Muscle of arm (tissue), 14 donors: Measurements from ENCODE around the gene CD36. TPM values are rescaled to one million over a fixed set of nuclear protein-coding genes. Genes with fewer than 3 reads are reported as not detected.

Source experiments
- DNase-seq: peaks from one replicate; pipeline ENCODE4 v3.0.0-alpha.2; 2013
- long read RNA-seq, 11 donors: transcript quantifications; one replicate each; lab custom pipeline, GENCODE V29; 2026
- polyA plus RNA-seq, 12 donors: library from polyadenylated mRNA; unstranded; fragments of 120-200 nt; gene quantifications; one replicate each; pipeline ENCODE4 v1.2.1, GENCODE V29; 2013; ENCODE audit not compliant: insufficient read length in 12 of 12

The CD36 gene
- 100 to 1,000 TPM in 11 of 12 donors, not detected in 1; 147 to 459 (median 347) TPM for polyA plus RNA-seq
- long read RNA-seq, donor 1, partial matches to known transcripts, result 5 of 12 reads
- long read RNA-seq, donor 1, other reads (novel, unspliced or antisense), result 0 of 12 reads
- long read RNA-seq, donor 2, transcript CD36-202 (14 exons, 1,942 nt), result major isoform, 56 of 191 reads
- long read RNA-seq, donor 2, transcript CD36-204 (12 exons, 1,686 nt), result minor isoform, 16 of 191 reads
- long read RNA-seq, donor 2, transcript CD36-214 (15 exons, 2,298 nt), result minor isoform, 16 of 191 reads
- long read RNA-seq, donor 2, transcript CD36-201 (14 exons, 2,094 nt), result minor isoform, 5 of 191 reads
- long read RNA-seq, donor 2, partial matches to known transcripts, result 90 of 191 reads
- long read RNA-seq, donor 2, other reads (novel, unspliced or antisense), result 7 of 191 reads
- long read RNA-seq, donor 3, transcript CD36-214 (15 exons, 2,298 nt), result major isoform, 11 of 40 reads
- long read RNA-seq, donor 3, transcript CD36-202 (14 exons, 1,942 nt), result minor isoform, 10 of 40 reads
- long read RNA-seq, donor 3, partial matches to known transcripts, result 16 of 40 reads
- long read RNA-seq, donor 3, other reads (novel, unspliced or antisense), result 0 of 40 reads
- long read RNA-seq, donor 4, transcript CD36-204 (12 exons, 1,686 nt), result minor isoform, 13 of 48 reads
- long read RNA-seq, donor 4, transcript CD36-202 (14 exons, 1,942 nt), result major isoform, 18 of 48 reads
- long read RNA-seq, donor 4, partial matches to known transcripts, result 13 of 48 reads
- long read RNA-seq, donor 4, other reads (novel, unspliced or antisense), result 0 of 48 reads
- long read RNA-seq, donor 5, transcript CD36-214 (15 exons, 2,298 nt), result minor isoform, 19 of 236 reads
- long read RNA-seq, donor 5, transcript CD36-202 (14 exons, 1,942 nt), result minor isoform, 57 of 236 reads
- long read RNA-seq, donor 5, transcript CD36-201 (14 exons, 2,094 nt), result minor isoform, 12 of 236 reads
- long read RNA-seq, donor 5, transcript CD36-204 (12 exons, 1,686 nt), result major isoform, 61 of 236 reads
- long read RNA-seq, donor 5, partial matches to known transcripts, result 87 of 236 reads
- long read RNA-seq, donor 5, other reads (novel, unspliced or antisense), result 0 of 236 reads
- long read RNA-seq, donor 6, transcript CD36-204 (12 exons, 1,686 nt), result minor isoform, 15 of 49 reads
- long read RNA-seq, donor 6, transcript CD36-202 (14 exons, 1,942 nt), result major isoform, 18 of 49 reads
- long read RNA-seq, donor 6, transcript CD36-214 (15 exons, 2,298 nt), result minor isoform, 8 of 49 reads
- long read RNA-seq, donor 6, partial matches to known transcripts, result 6 of 49 reads
- long read RNA-seq, donor 6, other reads (novel, unspliced or antisense), result 0 of 49 reads
- long read RNA-seq, donor 7, transcript CD36-204 (12 exons, 1,686 nt), result minor isoform, 12 of 72 reads
- long read RNA-seq, donor 7, transcript CD36-202 (14 exons, 1,942 nt), result major isoform, 21 of 72 reads
- long read RNA-seq, donor 7, partial matches to known transcripts, result 33 of 72 reads
- long read RNA-seq, donor 7, other reads (novel, unspliced or antisense), result 0 of 72 reads
- long read RNA-seq, donor 8, transcript CD36-201 (14 exons, 2,094 nt), result minor isoform, 6 of 192 reads
- long read RNA-seq, donor 8, transcript CD36-214 (15 exons, 2,298 nt), result minor isoform, 17 of 192 reads
- long read RNA-seq, donor 8, transcript CD36-202 (14 exons, 1,942 nt), result minor isoform, 34 of 192 reads
- long read RNA-seq, donor 8, transcript CD36-204 (12 exons, 1,686 nt), result major isoform, 60 of 192 reads
- long read RNA-seq, donor 8, partial matches to known transcripts, result 73 of 192 reads
- long read RNA-seq, donor 8, other reads (novel, unspliced or antisense), result 0 of 192 reads
- long read RNA-seq, donor 9, transcript CD36-202 (14 exons, 1,942 nt), result major isoform, 12 of 48 reads
- long read RNA-seq, donor 9, transcript CD36-204 (12 exons, 1,686 nt), result minor isoform, 11 of 48 reads
- long read RNA-seq, donor 9, transcript CD36-214 (15 exons, 2,298 nt), result minor isoform, 7 of 48 reads
- long read RNA-seq, donor 9, partial matches to known transcripts, result 16 of 48 reads
- long read RNA-seq, donor 9, other reads (novel, unspliced or antisense), result 0 of 48 reads
- long read RNA-seq, donor 10, transcript CD36-202 (14 exons, 1,942 nt), result minor isoform, 37 of 191 reads
- long read RNA-seq, donor 10, transcript CD36-214 (15 exons, 2,298 nt), result minor isoform, 15 of 191 reads
- long read RNA-seq, donor 10, transcript CD36-204 (12 exons, 1,686 nt), result major isoform, 52 of 191 reads
- long read RNA-seq, donor 10, partial matches to known transcripts, result 81 of 191 reads
- long read RNA-seq, donor 10, other reads (novel, unspliced or antisense), result 5 of 191 reads
- long read RNA-seq, donor 11, transcript CD36-204 (12 exons, 1,686 nt), result minor isoform, 7 of 93 reads
- long read RNA-seq, donor 11, transcript CD36-214 (15 exons, 2,298 nt), result major isoform, 17 of 93 reads
- long read RNA-seq, donor 11, transcript CD36-202 (14 exons, 1,942 nt), result minor isoform, 7 of 93 reads
- long read RNA-seq, donor 11, partial matches to known transcripts, result 62 of 93 reads
- long read RNA-seq, donor 11, other reads (novel, unspliced or antisense), result 0 of 93 reads

DNA sequence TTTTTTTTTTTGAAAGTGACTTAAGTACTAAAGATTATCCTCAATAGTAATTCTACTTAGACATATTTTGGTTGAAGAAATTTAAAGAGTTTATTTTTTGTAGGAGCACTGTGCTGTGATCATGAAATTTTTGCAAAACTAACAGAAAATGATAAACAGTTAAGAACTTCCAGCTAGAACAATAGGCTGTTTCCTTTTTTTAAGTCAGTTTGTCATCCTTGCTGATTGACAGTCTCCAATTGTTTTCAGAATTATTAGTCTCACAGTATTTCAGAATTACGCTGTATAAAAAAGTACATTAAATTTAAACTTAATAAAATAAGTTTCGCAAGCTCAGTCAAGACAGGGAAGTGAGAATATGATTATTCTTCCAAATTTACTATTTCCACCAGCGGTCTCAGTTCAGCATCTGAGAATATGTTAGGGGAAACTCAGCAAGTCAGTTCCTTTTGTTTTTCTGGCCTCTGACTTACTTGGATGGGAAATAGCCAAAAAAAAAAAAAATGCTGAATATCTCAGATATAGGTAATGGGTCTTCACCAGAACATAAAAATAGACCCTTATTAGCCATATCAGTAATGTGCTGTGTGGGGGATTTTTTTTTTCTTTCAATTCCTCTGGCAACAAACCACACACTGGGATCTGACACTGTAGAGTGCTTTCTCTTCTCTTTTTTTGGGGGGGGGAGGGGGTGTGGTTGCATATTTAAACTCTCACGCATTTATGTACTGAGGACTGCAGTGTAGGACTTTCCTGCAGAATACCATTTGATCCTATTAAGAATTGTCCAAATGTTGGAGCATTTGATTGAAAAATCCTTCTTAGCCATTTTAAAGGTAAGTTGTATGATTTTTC lies at the start of gene CD36:
CD36 (plus strand) TSS at position 732 of the 855 bp plus-strand sequence. CDS start 8,099 bp downstream, outside the sequence.
- DNase-seq, result peak; percentile 34

DNA sequence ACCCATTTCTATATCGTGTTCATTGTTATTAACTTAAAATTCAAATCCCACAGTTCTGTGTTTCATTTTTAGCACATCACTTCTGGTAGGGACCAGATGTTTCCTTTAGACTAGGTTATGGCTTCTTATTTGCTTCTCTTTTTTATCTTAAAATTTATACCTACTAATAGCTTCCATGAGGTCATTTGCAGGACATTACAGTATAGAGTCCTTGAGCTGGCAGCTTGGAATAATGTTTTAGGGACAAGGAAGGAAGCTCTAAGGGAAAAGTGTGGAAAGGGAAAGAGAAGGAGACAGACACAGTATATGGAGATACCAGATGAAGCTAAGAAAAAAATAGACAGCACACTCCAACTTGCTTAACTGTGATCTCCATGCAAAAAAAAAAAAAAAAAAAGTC lies 48.8 kb upstream of the CD36 start:
- no peak for DNase-seq

DNA sequence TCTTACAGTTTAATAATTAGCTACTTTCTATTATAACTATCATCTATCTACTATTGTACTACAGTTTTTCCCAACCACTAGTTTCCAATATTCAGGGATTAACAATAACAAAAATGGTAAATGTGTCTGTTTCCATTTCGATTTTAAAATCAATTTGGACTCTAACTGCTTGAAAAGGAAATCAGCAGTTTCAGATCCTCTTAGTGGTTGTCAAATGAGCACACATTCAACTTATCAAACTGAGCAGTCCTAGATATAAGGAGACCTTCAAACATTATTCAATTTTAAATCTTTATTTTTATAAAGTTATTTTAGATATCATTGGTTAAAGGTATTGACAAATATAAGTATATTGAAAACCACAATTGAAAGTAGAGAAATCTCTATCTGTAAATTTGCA lies 46.8 kb upstream of the CD36 start:
- DNase-seq, result no peak

DNA sequence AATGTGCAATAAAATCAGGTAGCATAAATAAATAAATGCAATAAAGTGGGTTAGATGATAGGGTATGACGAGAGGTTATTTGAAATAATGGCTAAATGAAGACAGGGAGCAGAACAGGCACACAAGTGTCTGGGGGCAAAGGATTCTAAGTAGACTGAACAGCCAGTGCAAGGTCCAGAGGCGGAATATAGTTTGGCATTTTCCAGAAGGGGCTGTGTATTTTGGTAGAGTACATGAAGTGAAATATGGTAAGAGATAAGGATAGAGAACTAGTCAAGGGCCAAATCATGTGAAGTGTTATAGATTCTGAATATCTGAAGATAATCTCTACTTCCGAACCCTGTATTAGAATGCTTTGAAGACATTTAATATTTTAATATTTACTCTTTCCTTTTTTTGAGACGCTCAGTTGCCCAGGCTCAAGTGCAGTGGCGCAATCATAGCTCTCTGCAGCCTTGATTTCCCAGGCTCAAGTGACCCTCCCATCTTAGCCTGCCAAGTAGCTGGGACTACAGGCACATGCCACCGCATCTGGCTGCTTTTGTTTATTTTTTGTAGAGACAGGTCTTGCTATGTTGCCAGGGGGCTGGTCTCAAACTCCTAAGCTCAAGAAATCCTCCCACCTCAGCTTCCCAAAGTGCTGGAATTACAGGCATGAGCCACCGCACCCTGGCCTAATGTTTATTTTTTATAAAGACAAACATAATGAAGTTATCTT lies 44.4 kb upstream of the CD36 start:
- DNase-seq, result no peak

DNA sequence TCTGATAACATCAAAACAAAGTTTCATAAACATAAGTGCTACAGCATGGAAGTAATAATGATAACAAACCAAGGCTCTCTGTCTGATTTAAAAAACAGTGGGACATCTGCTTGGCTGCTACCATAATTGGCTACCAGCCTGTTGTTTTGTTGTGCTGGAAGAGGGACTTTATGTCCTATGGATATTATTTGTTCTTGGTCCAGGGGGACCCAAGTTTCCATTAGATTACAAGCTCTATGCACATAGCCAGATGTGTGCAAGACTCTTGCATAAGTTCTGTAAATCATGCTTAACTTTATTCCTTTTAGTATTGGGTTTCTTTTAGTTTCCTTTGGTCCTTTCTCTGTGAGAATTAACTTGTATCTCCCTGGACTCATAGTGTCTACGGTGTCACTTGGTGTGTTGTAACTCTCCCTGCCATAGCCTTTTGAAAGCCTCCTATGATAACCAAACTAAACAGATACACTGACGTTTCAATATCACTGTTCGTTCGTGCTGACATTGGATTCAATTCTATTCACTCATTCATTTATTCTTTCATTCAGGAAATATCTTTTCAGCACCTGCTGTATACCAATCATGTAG lies 41.4 kb upstream of the CD36 start:
- DNase-seq, result peak; percentile 83

DNA sequence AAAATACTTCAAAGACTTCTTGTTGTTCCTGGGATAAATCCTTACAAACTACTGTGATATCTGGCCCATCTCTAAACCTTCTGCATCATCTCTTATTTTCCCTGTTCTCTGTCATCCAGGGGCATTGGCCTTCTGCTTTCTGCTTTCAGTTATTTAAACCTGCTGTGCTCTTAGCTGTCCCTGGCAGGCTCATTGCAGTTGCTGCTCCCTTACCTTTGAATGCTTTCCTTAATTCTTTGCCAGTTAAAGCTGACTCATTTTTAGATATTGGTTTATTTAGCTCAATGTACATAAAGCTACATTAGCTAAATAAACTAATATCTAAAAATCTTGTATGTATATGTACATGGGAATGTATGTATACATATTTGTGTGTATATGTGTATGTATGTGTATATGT lies 40.6 kb upstream of the CD36 start:
- DNase-seq, result no peak

DNA sequence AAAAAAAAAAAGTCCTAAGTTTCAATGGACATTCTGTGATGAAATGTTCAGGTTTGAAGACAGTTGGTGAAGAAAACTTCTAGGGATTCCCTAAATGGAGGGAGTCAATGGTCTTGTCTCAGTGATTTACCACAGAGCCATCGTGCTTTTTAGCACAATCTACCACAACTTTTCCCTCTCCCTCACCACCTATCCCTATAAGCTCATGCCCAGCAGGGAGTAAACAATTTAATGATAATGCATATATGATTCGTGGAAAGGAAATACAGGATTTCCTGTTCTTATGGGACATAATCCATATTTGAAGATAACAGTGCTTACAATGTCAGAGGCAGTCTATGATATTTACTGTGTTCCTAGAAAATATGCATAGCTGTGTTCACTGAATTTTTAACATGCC lies 38.4 kb upstream of the CD36 start:
- DNase-seq, result no peak

DNA sequence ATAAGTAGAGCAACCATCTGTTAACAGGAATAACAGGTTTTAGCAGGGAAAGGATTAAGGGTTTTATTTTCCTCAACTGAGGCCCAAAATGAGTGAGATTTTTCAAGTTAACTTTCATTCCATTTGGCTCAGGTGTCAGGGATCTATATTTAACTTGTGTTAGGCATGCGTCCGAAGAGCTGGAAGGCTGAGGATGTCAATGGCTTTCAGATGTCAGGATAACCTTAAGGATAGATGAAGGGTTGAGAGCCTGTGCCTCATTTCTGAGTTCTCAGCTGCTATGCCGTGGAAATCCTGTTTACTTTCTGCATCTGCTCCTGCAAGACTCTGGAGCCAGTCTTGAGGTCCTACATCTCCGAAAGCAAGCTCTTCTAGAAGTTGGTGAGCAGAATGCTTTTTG lies 36.4 kb upstream of the CD36 start:
- DNase-seq, result peak; percentile 70

DNA sequence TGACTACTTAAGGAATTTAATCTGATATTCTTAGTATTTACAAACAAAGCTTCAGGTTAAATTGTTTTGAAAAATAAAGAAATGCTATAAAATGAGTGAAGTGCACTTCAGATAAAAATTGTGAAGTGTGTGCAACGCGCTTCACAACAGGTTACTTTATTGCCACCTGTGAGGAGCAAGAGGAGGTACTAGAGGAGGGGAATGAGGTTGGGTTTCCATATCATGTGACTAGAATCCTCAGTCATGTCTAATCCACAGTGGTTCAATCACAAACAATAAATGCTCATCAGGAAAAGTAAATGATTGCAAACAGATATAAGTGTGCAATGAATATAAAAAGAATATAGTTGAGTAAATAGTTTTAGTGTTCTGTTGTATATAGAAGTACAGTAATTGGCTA lies 34.5 kb upstream of the CD36 start:
- no peak for DNase-seq

DNA sequence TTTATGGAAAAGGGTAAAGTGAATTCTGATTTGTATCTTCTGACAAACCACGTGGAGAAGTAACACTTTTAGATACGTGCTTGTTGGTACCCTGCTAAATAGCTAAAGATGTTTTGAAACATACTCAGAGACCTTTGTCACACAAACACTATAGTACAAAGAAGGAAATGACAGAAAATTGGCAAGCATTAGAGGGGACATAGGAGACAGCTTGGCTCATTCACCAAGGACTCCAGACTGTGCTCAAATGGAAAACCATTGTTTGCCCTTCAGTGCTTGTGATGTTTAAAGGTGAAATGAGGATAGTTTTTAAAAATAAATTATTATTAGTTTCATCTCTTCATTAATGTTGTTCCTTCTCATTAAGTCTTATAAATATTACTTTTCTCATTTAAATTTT lies 34.0 kb upstream of the CD36 start:
- no peak for DNase-seq

DNA sequence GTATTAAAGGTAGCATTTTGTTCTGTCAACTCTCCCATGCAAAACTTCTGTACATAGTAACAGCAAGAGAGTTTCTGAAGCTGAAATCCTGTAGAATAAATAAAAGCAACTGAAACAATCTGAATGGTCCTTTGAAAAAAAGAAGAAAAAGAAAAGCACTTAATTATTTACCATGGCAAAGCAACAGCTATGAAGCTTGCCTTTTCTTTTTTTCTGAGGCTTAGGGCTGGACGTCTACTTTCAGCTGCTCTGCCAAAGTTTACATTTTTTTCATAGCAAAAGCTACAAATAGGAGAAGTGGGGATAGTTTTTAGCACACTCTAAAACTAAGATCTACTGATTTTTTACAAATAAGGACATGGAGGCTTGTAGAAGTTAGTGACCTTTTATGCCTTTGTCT lies 31.3 kb upstream of the CD36 start:
- DNase-seq, result no peak

DNA sequence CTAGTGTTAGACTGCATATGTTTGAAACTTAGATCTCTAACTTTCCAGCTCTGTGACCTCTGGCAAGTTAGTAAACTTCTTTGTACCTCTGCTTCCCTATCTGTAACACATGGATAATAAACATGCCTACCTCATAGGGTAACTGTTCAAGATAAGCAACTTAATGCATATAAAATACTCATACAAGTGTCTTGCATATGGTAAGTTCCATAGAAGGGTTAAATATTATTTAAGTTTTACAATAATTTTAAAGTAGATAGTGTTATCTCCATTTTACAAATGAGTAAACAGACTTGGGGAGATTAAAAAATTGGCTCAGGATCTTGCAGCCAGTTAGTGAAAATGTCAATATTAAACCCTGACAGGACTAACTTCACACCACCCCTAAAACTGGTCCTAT lies 30.1 kb upstream of the CD36 start:
- DNase-seq, result no peak

DNA sequence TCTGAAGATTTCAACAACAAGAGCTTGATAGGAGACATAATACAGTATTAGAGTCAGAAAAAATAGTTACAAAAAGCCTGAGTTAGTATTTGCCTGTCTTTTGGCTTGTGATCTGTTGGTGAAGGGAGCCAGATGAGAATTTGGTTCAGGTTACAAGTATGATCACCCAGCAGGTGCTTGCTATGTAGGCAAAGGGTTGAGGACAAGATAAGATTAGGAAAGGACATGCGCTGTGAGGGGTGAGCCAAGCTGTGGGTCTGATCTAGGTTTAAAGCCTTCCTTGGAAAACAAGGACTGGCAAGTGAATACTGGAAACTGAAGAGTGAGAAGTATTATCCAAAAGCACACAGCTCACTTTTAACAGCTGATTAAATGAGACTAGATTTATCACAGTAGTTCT lies 28.7 kb upstream of the CD36 start:
- no peak for DNase-seq

DNA sequence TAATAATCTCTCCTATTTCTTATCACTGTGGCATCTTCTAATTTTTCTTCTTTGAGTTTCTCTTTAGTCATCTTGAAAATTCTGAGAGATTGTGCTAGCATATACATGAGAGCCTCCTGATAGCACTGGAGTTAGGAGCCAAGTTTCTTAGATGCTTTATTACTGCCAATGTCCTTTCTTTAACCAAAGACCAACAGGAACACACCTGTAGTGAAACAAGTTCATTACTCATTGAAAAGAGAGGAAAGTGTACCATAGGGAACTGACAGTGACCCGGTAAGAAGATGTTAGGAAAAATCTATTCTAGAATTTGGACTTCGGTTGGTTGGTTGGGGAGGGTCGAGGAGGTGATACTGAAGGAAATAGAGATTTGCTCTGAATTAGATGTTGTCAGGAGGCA lies 27.1 kb upstream of the CD36 start:
- DNase-seq, result no peak

DNA sequence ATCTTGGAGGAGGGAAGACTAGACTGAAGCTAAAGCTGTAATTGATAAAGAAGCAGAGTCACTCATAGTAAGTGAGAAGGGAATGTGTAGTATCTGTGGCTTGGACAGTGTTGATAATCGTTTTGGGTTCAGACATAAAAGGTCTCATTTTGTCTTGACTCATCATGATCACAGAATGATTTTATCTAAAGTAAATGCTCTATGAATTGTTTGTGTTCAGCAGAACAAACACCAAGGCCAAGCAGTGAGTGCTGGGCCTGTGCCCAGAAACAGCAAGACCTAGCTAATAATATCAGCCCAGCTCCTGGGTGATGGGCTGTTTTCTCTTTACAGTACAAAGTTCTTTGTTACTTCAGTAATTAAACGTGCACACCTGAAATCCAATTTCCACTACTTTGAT lies 26.7 kb upstream of the CD36 start:
- peak; percentile 40 for DNase-seq

DNA sequence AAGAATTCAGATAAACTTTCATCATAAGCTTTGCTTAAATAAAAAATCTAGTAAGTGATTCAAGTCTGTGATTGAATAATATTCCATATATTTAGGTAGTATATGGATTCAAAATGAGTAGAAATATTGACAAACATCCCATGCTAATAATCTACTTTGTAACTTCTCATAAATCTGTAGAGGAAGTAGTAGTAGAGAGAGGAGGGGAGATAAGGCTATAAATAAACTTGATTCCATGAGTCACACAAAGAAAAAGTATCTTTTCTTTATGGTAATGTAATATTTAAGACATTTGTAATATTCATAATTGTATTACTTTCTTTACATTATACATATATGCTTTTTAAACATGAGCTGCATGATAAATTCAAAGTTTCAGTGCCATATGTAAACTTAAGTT lies 25.6 kb upstream of the CD36 start:
- DNase-seq, result no peak

DNA sequence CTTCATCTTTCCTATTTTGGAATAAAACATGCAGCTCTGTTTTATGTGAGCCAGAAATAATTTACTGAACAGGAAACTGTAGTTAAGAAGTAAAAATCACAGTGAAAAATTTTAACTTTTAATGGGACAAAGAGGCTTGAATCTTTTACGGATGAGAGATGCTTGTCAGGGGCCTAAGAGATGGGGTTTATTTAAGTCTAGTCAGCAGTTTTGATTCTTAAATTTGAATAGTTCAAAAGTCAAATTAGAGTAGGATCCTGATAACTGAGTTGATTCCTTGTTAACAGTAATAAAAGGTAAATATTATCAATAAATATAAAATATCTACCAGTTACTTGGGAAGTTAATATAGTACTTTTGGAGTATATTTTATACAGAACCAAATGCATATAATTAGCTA lies 24.9 kb upstream of the CD36 start:
- no peak for DNase-seq
